GM12873 (cell line): ENCODE measurements around the gene JAM3.

ENCODE experiments used
- TF ChIP-seq, protein P1 (sequence below): IDR thresholded peaks from 2 replicates; pipeline ENCODE4 v1.5.1; 2012; ENCODE audit warnings: low read depth, mild to moderate bottlenecking, moderate library complexity, low read length, control low read depth; ENCODE audit not compliant: insufficient read depth; ENCODE audit errors: missing control alignments

JAM3 gene

GRCh38 chr11:134066943-134067885, 1.7 kb upstream of the JAM3 start:
- TF ChIP-seq, protein P1, sequence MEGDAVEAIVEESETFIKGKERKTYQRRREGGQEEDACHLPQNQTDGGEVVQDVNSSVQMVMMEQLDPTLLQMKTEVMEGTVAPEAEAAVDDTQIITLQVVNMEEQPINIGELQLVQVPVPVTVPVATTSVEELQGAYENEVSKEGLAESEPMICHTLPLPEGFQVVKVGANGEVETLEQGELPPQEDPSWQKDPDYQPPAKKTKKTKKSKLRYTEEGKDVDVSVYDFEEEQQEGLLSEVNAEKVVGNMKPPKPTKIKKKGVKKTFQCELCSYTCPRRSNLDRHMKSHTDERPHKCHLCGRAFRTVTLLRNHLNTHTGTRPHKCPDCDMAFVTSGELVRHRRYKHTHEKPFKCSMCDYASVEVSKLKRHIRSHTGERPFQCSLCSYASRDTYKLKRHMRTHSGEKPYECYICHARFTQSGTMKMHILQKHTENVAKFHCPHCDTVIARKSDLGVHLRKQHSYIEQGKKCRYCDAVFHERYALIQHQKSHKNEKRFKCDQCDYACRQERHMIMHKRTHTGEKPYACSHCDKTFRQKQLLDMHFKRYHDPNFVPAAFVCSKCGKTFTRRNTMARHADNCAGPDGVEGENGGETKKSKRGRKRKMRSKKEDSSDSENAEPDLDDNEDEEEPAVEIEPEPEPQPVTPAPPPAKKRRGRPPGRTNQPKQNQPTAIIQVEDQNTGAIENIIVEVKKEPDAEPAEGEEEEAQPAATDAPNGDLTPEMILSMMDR: no peak

DNA sequence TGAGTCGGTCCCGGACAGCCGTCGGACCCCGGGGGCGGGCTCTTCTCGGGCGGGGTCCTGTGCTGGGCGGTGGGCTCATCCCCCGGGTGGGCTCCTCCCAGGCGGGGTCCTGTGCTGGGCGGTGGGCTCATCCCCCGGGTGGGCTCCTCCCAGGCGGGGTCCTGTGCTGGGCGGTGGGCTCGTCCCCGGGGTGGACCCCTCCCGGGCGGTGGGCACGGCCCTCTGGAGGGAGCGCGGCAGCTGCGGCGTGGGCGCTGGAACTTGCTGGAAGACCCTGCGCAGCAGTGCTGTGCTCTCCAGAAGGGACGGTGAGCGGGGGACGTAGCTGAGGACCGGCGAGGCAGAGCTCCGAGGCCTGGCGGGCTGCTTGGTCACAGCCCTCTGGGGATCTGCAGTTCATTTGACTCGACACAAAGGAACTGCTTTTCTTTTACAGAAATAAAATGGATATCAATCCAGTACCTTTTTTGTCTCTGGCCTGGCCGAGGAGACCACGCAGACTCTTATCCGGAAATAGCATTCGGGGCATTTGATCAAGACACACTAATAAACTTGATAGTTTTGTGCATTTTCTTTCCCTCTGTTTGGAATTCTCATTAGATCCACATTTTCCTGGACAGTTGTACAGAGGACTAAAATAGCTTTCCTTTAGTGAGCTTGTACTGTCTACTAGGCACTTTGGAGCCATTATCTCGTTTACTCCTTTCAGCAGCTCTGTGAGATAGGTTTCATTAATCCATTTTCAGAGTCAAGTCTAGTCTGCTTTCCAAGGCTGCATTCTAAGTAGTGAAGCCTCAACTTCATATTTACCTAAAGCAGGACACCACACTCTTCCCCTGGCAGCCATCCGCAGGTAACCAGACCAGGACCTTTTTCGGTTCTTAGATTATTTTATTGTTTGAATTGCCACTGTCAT, 812 bp downstream of the JAM3 start:
- TF ChIP-seq, protein P1: no peak

DNA sequence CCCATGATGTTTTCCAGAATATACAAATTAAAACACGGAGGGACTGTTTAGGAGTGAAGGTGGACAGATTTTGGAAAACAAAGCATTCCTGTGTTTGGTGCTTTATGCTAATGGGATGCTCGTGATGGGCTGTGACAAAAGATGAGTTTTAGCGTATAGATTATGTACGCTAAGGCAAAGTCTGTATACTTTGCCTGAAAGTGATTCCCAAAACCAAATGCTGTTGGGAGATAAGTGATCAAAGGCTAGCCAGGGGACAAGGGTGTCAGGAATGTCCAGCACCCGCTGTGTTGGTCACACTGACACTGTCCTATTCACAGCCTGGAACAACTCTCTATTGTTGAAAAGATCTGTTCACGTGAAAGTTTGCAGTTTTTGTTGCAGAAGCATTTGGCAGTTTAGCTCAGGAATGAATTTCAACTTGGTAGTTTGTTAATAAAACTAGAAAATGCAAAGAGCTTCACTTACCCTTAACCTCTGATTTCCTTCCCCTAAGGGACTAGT, 1.5 kb downstream of the JAM3 start:
- TF ChIP-seq, protein P1: no peak

GRCh38 chr11:134071306-134071705, 2.4 kb downstream of the JAM3 start:
- TF ChIP-seq, protein P1: no peak

DNA sequence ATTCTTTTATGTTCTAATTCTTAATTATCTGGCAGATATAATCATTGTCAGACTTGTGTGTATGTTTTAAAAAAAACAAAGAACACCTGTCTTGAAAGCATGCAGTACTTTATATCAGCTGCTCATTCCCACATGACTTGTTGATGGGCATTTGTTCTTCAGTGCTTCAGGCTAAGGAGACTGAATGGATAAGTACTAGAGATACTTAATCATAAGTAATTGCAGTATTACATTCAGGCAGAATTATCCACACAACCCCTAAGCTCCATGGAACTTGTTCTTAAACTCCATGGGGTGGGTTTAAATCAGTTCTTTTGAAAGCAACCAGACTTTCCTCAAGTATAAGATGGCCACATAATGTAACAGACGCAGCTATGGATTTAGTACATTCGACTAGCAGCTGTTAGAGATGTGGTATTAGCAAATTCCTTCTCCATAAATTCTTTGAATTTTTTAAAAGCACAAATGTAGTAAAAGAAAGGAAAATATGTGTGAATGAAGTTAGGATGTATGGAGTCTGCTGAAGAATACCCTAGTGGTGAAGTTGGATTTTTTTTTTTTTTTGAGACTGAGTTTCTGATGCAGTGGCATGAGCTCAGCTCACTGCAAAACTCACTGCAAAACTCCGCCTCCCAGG, 3.0 kb downstream of the JAM3 start:
- TF ChIP-seq, protein P1: no peak

GRCh38 chr11:134072844-134073243, 4.0 kb downstream of the JAM3 start:
- TF ChIP-seq, protein P1: no peak
